OCI-LY3 (cell line): ENCODE results near the gene WDR70.

Experiments used
- H2AFZ ChIP-seq: fragments of 200-600, 300-600 bp; shearing (Covaris generic); 2 replicates; pipeline ENCODE4 v1.6.0; 2014; ENCODE audit warnings: antibody characterized with exemption, low read depth, low read length
- H3K27ac ChIP-seq: fragments of 200-600, 300-600 bp; sonication (generic); 2 replicates; pipeline ENCODE4 v1.5.1; 2014; ENCODE audit warnings: mild to moderate bottlenecking, low read length, moderate library complexity, mixed read lengths
- H3K27me3 ChIP-seq: fragments of 200-600, 300-600 bp; sonication (generic); 2 replicates; pipeline ENCODE4 v1.6.1; 2014; ENCODE audit warnings: low read depth, low read length, mixed read lengths
- H3K36me3 ChIP-seq: fragments of 200-600, 300-600 bp; sonication (generic); replicated peaks from 2 replicates; pipeline ENCODE3; 2014; ENCODE audit warnings: low read depth, low read length, mixed read lengths
- H3K4me1 ChIP-seq: fragments of 300-600, 200-600 bp; sonication (generic); 2 replicates; pipeline ENCODE4 v1.6.1; 2014; ENCODE audit warnings: low read length, mixed read lengths
- H3K4me2 ChIP-seq: fragments of 200-600, 300-600 bp; sonication (generic); 2 replicates; pipeline ENCODE4 v1.6.1; 2014; ENCODE audit warnings: low read length, mixed read lengths
- H3K4me3 ChIP-seq: fragments of 300-600, 200-600 bp; sonication (generic); 2 replicates; pipeline ENCODE4 v1.5.1; 2014; ENCODE audit warnings: antibody characterized with exemption, mild to moderate bottlenecking, low read length, moderate library complexity
- H3K79me2 ChIP-seq: fragments of 300-600, 200-600 bp; shearing (Covaris generic); 2 replicates; pipeline ENCODE4 v1.6.1; 2014; ENCODE audit warnings: mild to moderate bottlenecking, low read length, mixed read lengths
- H3K9ac ChIP-seq: fragments of 300-600, 200-600 bp; shearing (Covaris generic); 2 replicates; pipeline ENCODE4 v1.6.0; 2014; ENCODE audit warnings: mild to moderate bottlenecking, low read length, moderate library complexity
- H3K9me3 ChIP-seq: fragments of 200-600, 300-600 bp; shearing (Covaris generic); 2 replicates; pipeline ENCODE4 v1.6.1; 2014; ENCODE audit warnings: low read length, mixed read lengths; ENCODE audit not compliant: insufficient read depth
- H4K20me1 ChIP-seq: fragments of 200-600, 300-600 bp; sonication (generic); 2 replicates; pipeline ENCODE4 v1.6.1; 2016; ENCODE audit warnings: low read length, mixed read lengths; ENCODE audit not compliant: insufficient read depth
- EZH2phosphoT487 ChIP-seq: fragments of 200-600 bp; shearing (Covaris generic); IDR thresholded peaks from 2 replicates; pipeline ENCODE4 v1.6.1; 2018; ENCODE audit warnings: antibody characterized with exemption, mixed run types, low read depth
- TF ChIP-seq, protein P1 (sequence below): fragments of 200-600, 300-600 bp; sonication (generic); IDR thresholded peaks from 2 replicates; pipeline ENCODE4 v1.5.1; 2014; ENCODE audit warnings: antibody characterized with exemption, low read length, low read depth

The WDR70 gene

DNA sequence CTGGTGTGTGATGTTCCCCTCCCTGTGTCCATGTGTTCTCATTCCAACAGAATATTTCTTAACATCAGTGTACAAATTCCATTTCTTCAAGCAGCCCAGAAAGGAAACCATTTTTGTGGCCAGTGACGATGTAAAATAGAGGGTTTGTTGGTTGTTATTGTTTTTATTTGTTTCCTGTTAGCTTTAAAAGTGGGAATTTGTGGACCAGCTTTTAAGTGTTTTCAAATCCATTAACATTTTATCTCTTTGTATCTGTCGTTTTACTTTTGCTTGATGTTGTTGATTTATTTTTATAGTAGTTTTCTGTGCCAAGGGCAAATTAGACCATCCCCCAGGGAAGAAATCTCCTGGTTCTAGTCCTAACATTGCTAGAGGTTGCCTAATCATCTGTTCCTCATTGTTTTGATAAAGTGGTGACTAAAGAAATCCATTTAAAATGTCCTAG, 360.7 kb downstream of the WDR70 start:
- TF ChIP-seq, protein P1, sequence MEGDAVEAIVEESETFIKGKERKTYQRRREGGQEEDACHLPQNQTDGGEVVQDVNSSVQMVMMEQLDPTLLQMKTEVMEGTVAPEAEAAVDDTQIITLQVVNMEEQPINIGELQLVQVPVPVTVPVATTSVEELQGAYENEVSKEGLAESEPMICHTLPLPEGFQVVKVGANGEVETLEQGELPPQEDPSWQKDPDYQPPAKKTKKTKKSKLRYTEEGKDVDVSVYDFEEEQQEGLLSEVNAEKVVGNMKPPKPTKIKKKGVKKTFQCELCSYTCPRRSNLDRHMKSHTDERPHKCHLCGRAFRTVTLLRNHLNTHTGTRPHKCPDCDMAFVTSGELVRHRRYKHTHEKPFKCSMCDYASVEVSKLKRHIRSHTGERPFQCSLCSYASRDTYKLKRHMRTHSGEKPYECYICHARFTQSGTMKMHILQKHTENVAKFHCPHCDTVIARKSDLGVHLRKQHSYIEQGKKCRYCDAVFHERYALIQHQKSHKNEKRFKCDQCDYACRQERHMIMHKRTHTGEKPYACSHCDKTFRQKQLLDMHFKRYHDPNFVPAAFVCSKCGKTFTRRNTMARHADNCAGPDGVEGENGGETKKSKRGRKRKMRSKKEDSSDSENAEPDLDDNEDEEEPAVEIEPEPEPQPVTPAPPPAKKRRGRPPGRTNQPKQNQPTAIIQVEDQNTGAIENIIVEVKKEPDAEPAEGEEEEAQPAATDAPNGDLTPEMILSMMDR, result no peak
- no peak for TF ChIP-seq EZH2phosphoT487
- no peaks in the 10 kb centered on the region for H3K36me3 ChIP-seq
- H3K27me3 ChIP-seq, result no peaks in the 10 kb centered on the region
- no peaks in the 10 kb centered on the region for H3K9me3 ChIP-seq
- H4K20me1 ChIP-seq, result no peaks in the 10 kb centered on the region
- H3K79me2 ChIP-seq, result no peaks in the 10 kb centered on the region
- H3K9ac ChIP-seq, result no peak overlapping the region
- no peak overlapping the region for H2AFZ ChIP-seq
- H3K4me2 ChIP-seq, result no peak overlapping the region
- no peak overlapping the region for H3K27ac ChIP-seq
- H3K4me1 ChIP-seq, result no peaks in the 10 kb centered on the region
- H3K4me3 ChIP-seq, result no peak overlapping the region

- no peaks in the 10 kb centered on the region for H3K27me3 ChIP-seq
- H3K27ac ChIP-seq, result no peak overlapping the region
These were observed 361.4 kb downstream of the WDR70 start for GRCh38 chr5:37740331-37741066.

DNA sequence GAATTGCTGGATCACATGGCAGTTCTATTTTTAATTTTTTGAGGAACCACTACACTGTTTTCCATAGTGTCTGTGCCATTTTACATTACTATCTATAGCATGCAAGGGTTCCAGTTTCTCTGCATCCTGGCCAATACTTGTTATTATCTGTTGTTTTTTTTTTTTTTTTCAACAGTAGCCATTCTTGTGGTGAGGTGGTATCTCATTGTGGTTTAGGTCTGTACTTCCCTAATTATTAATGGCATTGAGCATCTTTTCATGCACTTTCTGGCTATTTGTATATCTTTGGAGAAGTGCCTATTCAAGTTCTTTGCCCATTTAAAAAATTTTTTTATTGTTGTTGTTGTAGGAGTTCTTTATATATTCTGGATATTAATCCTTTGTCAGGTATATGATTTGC, 363.0 kb downstream of the WDR70 start:
- H3K4me3 ChIP-seq, result no peak overlapping the region
- no peak overlapping the region for H3K9ac ChIP-seq
- no peak overlapping the region for H3K27ac ChIP-seq
- H3K4me2 ChIP-seq, result no peak overlapping the region
- no peak overlapping the region for H2AFZ ChIP-seq
- H3K4me1 ChIP-seq, result no peaks in the 10 kb centered on the region
- no peaks in the 10 kb centered on the region for H3K79me2 ChIP-seq
- no peaks in the 10 kb centered on the region for H3K27me3 ChIP-seq
- no peaks in the 10 kb centered on the region for H4K20me1 ChIP-seq
- no peaks in the 10 kb centered on the region for H3K9me3 ChIP-seq
- no peaks in the 10 kb centered on the region for H3K36me3 ChIP-seq
- TF ChIP-seq, protein P1, result no peak
- TF ChIP-seq EZH2phosphoT487, result no peak

More at GRCh38 chr5:37740331-37741066, 361.4 kb downstream of the WDR70 start:
- no peak overlapping the region for H2AFZ ChIP-seq
- H3K9ac ChIP-seq, result no peak overlapping the region
- H3K4me2 ChIP-seq, result no peak overlapping the region
- no peaks in the 10 kb centered on the region for H3K36me3 ChIP-seq
- no peaks in the 10 kb centered on the region for H3K79me2 ChIP-seq
- H3K4me3 ChIP-seq, result no peak overlapping the region
- H3K4me1 ChIP-seq, result no peaks in the 10 kb centered on the region
- no peaks in the 10 kb centered on the region for H4K20me1 ChIP-seq
- TF ChIP-seq EZH2phosphoT487, result no peak
- TF ChIP-seq, protein P1, result no peak
- H3K9me3 ChIP-seq, result no peaks in the 10 kb centered on the region

DNA sequence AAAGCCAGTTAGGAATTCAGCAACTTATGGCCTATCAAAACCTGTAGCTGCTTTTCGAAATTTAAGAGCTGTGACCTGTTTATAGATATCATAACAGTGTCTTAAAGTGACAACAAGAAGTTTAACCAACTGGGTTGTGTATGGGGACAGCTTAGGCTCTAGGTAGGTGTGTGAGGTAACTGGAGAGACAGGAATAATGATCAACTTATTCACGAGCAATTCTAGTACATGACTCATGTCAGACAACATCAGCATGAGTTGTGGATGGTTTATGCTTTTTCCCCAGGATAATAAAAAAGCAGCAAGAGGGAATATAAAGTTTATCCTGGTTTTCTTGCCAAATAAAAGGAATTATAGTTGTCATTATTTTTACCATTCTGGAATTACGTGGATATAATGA, 372.1 kb downstream of the WDR70 start:
- Histone ChIP-seq H3K4me3 (no peak overlapping the region), H2AFZ (no peak overlapping the region), H3K4me1 (no peaks in the 10 kb centered on the region), H3K79me2 (no peaks in the 10 kb centered on the region), H3K4me2 (no peak overlapping the region), H3K36me3 (no peaks in the 10 kb centered on the region), H3K27ac (no peak overlapping the region), H3K27me3 (no peaks in the 10 kb centered on the region), H4K20me1 (no peaks in the 10 kb centered on the region), H3K9me3 (no peaks in the 10 kb centered on the region), H3K9ac (no peak overlapping the region)
- TF ChIP-seq, protein P1, result no peak
- no peak for TF ChIP-seq EZH2phosphoT487
